ENCODE measurements around the gene FARS2. TPM values are rescaled to one million over a fixed set of nuclear protein-coding genes. Genes with fewer than 3 reads are reported as not detected.

FARS2 gene
- polyA plus RNA-seq, 1 donor from 2014 or later, result 11.9 TPM

GRCh38 chr6:5583528-5583927 lies 322.2 kb downstream of the FARS2 start:
- H3K27me3 ChIP-seq (ENCODE audit: insufficient read depth, low read depth, low read length), result no peaks in the 10 kb centered on the region
- no peaks in the 10 kb centered on the region for H3K36me3 ChIP-seq (ENCODE audit: insufficient read depth, low read length)
- H3F3A ChIP-seq (ENCODE audit: insufficient read depth, low read length, poor library complexity, severe bottlenecking), result no peaks in the 10 kb centered on the region
- peaks cover 4% of the 10 kb centered on the region for H3K9me3 ChIP-seq (ENCODE audit: low read length)
- no peak overlapping the region for H3K27ac ChIP-seq (ENCODE audit: low read length)
- H3K4me3 ChIP-seq (ENCODE audit: low read length), result no peak overlapping the region
- H3K79me2 ChIP-seq (replicated peaks; ENCODE audit: insufficient read depth, low read length), result no peaks in the 10 kb centered on the region
- no peak overlapping the region for H3K9ac ChIP-seq (ENCODE audit: low read length)
- H4K20me1 ChIP-seq (ENCODE audit: insufficient read depth), result no peaks in the 10 kb centered on the region
- no peak overlapping the region for H2AFZ ChIP-seq (ENCODE audit: low read depth, low read length)
- TF ChIP-seq TAF1 (IDR thresholded peaks at IDR 0.05; ENCODE audit: low read depth) (no peak), RAD21 (conservative IDR thresholded peaks at IDR 0.05) (no peak), EP300 (conservative IDR thresholded peaks at IDR 0.05; ENCODE audit: poor library complexity, severe bottlenecking) (no peak), EZH2 (IDR thresholded peaks at IDR 0.05; ENCODE audit: borderline replicate concordance, insufficient read depth, low read length, poor library complexity, severe bottlenecking) (no peak), POLR2AphosphoS5 (IDR thresholded peaks at IDR 0.05) (no peak), CTCF (IDR thresholded peaks at IDR 0.05; ENCODE audit: poor library complexity, severe bottlenecking) (no peak), REST (IDR thresholded peaks at IDR 0.05; ENCODE audit: borderline replicate concordance) (no peak), SMC3 (conservative IDR thresholded peaks at IDR 0.05; ENCODE audit: poor library complexity) (no peak), MXI1 (conservative IDR thresholded peaks at IDR 0.05; ENCODE audit: poor library complexity, severe bottlenecking) (no peak)
- H3K4me2 ChIP-seq (ENCODE audit: low read length), result no peak overlapping the region
- H3K9me2 ChIP-seq (ENCODE audit: insufficient read depth, low read length), result no peaks in the 10 kb centered on the region

GRCh38 chr6:5584078-5584482 lies 322.8 kb downstream of the FARS2 start:
- H3K9ac ChIP-seq (ENCODE audit: low read length), result no peak overlapping the region
- no peaks in the 10 kb centered on the region for H3K9me2 ChIP-seq (ENCODE audit: insufficient read depth, low read length)
- H3K4me3 ChIP-seq (ENCODE audit: low read length), result no peak overlapping the region
- H3K27me3 ChIP-seq (ENCODE audit: insufficient read depth, low read depth, low read length), result no peaks in the 10 kb centered on the region
- no peak overlapping the region for H3K27ac ChIP-seq (ENCODE audit: low read length)
- TF ChIP-seq EP300 (conservative IDR thresholded peaks at IDR 0.05; ENCODE audit: poor library complexity, severe bottlenecking) (no peak), EZH2 (IDR thresholded peaks at IDR 0.05; ENCODE audit: borderline replicate concordance, insufficient read depth, low read length, poor library complexity, severe bottlenecking) (no peak), SMC3 (conservative IDR thresholded peaks at IDR 0.05; ENCODE audit: poor library complexity) (no peak), MXI1 (conservative IDR thresholded peaks at IDR 0.05; ENCODE audit: poor library complexity, severe bottlenecking) (no peak), POLR2AphosphoS5 (IDR thresholded peaks at IDR 0.05) (no peak), TAF1 (IDR thresholded peaks at IDR 0.05; ENCODE audit: low read depth) (no peak), REST (IDR thresholded peaks at IDR 0.05; ENCODE audit: borderline replicate concordance) (no peak), CTCF (IDR thresholded peaks at IDR 0.05; ENCODE audit: poor library complexity, severe bottlenecking) (no peak), RAD21 (conservative IDR thresholded peaks at IDR 0.05) (no peak)
- H3K36me3 ChIP-seq (ENCODE audit: insufficient read depth, low read length), result no peaks in the 10 kb centered on the region
- H3K4me2 ChIP-seq (ENCODE audit: low read length), result no peak overlapping the region
- peaks cover 4% of the 10 kb centered on the region for H3K9me3 ChIP-seq (ENCODE audit: low read length)
- no peaks in the 10 kb centered on the region for H3F3A ChIP-seq (ENCODE audit: insufficient read depth, low read length, poor library complexity, severe bottlenecking)
- H2AFZ ChIP-seq (ENCODE audit: low read depth, low read length), result no peak overlapping the region
- no peaks in the 10 kb centered on the region for H3K79me2 ChIP-seq (replicated peaks; ENCODE audit: insufficient read depth, low read length)
- no peaks in the 10 kb centered on the region for H4K20me1 ChIP-seq (ENCODE audit: insufficient read depth)
